HL-60 (cell line): ENCODE results near the gene NCAPD3.
A peak's percentile ranks its signal among the peaks of the same experiment; 100 is the strongest.

Experiments
- DNase-seq, 2 experiments: peaks; one replicate each; pipeline ENCODE4 v3.0.0-alpha.2; 2010 to 2020; ENCODE audit warnings: low read depth in 1 of 2, low spot score in 1 of 2
- H3K27ac ChIP-seq: fragments of 250-450 bp; sonication (Bioruptor Pico); replicated peaks from 2 replicates; pipeline ENCODE4 v1.5.1; 2020; ENCODE audit warnings: mild to moderate bottlenecking, moderate library complexity
- H3K27me3 ChIP-seq: fragments of 250-450 bp; sonication (Bioruptor Pico); 2 replicates; pipeline ENCODE4 v1.5.1; 2021; ENCODE audit warnings: mild to moderate bottlenecking, moderate library complexity; ENCODE audit not compliant: insufficient read depth, poor library complexity, severe bottlenecking
- H3K4me3 ChIP-seq: replicated peaks from 2 replicates; pipeline ENCODE4 v1.5.1; 2011; ENCODE audit warnings: mild to moderate bottlenecking, control low read depth, low read length; ENCODE audit not compliant: insufficient read depth
- GABPA ChIP-seq: IDR thresholded peaks from 2 replicates; pipeline ENCODE4 v1.6.1; 2012; ENCODE audit warnings: low read depth
- POLR2AphosphoS5 ChIP-seq: IDR thresholded peaks from 2 replicates; pipeline ENCODE4 v1.6.1; 2012; ENCODE audit warnings: low read depth
- SPI1 ChIP-seq: IDR thresholded peaks from 2 replicates; pipeline ENCODE4 v1.6.1; 2012; ENCODE audit warnings: low read depth, mild to moderate bottlenecking, borderline replicate concordance
- TF ChIP-seq, protein P1 (sequence below): IDR thresholded peaks from one replicate; pipeline ENCODE4 v1.5.1; 2011; ENCODE audit warnings: low read length, control low read depth, inconsistent platforms; ENCODE audit not compliant: insufficient read depth
- TF ChIP-seq, protein P2 (sequence below): IDR thresholded peaks from 2 replicates; pipeline ENCODE4 v1.6.1; 2012; ENCODE audit warnings: low read depth; ENCODE audit not compliant: insufficient replicate concordance

NCAPD3 gene

DNA sequence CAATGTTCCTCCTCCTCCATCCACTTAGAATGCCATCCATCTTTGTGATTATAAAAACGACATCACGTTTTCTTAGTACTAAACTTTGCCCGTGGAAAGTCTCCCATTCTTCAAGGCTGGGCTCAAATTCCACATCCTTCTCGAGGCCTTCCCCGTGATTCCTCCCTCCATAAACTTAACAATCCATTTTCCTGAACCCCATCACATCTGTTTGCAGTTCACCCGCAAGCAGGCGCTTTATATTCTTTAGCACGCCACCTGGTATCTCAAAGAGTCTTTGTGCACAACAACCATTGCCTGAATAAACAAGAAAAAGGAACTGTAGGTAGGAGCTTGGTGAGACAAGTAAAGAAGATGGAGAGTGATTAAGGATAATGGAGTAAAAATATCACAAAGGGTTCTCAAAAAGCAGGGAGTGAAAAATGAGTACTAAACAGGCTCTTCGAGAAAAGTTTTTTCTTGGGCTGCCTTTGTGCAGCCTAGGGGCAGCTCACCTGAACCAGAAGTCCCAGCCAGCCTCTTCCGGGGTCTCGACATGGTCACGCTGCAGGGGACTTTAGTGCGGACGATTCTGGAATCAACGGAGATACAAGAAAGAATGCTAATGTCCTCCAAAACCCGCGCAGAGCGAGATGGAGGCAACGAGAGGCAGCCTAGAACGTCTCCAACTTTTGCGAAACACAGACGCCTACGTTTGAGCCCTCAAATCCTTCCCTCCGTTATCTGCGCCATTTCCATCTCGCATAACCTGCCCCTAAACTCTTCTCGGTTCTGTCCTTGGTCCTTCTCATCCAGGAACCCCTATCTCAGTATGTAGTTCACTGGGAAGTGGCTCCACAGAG lies 28.8 kb upstream of the NCAPD3 start:
- DNase-seq: peak in 1 of 2 experiments; percentile 38
- Histone ChIP-seq H3K4me3 (peak overlapping the region; percentile 70), H3K27ac (peak overlapping the region; percentile 68), H3K27me3 (no peaks in the 10 kb centered on the region)
- TF ChIP-seq POLR2AphosphoS5: no peak
- TF ChIP-seq, protein P1, sequence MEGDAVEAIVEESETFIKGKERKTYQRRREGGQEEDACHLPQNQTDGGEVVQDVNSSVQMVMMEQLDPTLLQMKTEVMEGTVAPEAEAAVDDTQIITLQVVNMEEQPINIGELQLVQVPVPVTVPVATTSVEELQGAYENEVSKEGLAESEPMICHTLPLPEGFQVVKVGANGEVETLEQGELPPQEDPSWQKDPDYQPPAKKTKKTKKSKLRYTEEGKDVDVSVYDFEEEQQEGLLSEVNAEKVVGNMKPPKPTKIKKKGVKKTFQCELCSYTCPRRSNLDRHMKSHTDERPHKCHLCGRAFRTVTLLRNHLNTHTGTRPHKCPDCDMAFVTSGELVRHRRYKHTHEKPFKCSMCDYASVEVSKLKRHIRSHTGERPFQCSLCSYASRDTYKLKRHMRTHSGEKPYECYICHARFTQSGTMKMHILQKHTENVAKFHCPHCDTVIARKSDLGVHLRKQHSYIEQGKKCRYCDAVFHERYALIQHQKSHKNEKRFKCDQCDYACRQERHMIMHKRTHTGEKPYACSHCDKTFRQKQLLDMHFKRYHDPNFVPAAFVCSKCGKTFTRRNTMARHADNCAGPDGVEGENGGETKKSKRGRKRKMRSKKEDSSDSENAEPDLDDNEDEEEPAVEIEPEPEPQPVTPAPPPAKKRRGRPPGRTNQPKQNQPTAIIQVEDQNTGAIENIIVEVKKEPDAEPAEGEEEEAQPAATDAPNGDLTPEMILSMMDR: no peak
- peak; percentile 48; the same call in 1 of the 2 replicates for TF ChIP-seq SPI1
- no peak for TF ChIP-seq GABPA
- TF ChIP-seq, protein P2, sequence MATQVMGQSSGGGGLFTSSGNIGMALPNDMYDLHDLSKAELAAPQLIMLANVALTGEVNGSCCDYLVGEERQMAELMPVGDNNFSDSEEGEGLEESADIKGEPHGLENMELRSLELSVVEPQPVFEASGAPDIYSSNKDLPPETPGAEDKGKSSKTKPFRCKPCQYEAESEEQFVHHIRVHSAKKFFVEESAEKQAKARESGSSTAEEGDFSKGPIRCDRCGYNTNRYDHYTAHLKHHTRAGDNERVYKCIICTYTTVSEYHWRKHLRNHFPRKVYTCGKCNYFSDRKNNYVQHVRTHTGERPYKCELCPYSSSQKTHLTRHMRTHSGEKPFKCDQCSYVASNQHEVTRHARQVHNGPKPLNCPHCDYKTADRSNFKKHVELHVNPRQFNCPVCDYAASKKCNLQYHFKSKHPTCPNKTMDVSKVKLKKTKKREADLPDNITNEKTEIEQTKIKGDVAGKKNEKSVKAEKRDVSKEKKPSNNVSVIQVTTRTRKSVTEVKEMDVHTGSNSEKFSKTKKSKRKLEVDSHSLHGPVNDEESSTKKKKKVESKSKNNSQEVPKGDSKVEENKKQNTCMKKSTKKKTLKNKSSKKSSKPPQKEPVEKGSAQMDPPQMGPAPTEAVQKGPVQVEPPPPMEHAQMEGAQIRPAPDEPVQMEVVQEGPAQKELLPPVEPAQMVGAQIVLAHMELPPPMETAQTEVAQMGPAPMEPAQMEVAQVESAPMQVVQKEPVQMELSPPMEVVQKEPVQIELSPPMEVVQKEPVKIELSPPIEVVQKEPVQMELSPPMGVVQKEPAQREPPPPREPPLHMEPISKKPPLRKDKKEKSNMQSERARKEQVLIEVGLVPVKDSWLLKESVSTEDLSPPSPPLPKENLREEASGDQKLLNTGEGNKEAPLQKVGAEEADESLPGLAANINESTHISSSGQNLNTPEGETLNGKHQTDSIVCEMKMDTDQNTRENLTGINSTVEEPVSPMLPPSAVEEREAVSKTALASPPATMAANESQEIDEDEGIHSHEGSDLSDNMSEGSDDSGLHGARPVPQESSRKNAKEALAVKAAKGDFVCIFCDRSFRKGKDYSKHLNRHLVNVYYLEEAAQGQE: peak; percentile 48

DNA sequence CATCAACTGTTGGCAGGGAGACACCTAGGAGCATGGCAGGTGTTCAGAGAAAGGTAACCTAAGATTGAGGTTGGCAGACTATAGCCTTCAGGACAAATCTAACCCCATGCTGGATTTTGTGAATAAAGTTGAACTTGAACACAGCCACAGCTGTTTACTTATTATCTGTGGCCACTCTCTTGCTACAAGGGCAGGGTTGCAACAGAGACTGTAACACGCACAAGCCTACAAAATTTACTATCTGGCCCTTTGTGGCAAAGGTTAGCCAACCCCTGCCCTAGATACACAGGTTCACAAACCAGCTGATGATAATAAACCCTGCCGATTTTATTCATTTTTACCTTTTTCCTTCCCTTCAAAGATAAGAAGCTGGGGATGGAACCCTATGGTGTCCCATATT lies 26.9 kb upstream of the NCAPD3 start:
- TF ChIP-seq GABPA (no peak), POLR2AphosphoS5 (no peak), SPI1 (no peak)
- TF ChIP-seq, protein P1: no peak
- TF ChIP-seq, protein P2: no peak
- DNase-seq: peak in 1 of 2 experiments; percentile 67
- H3K27ac ChIP-seq: peak overlapping the region; percentile 68

DNA sequence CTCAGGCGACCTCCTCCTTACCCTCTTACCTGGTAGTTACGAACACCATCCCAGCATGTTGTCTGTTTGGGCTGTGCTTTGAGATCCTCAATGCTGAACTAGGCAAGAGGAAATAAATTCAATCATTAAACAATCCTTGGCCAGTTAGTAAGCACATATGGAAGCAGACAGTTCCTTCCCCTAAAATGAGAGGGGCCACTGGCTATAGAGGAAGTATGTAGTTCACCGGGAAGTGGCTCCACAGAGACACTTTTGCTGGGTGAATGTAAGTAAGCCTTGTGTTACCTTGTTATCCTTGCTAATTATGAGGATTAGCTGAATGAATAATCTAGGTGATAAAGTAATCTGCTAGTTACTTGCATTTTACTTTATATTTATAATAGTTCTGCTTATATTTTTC lies 26.5 kb upstream of the NCAPD3 start:
- peak in 1 of 2 experiments; percentile 53 for DNase-seq
- Histone ChIP-seq H3K4me3 (no peak overlapping the region), H3K27ac (peak overlapping the region; percentile 68), H3K27me3 (no peaks in the 10 kb centered on the region)
- TF ChIP-seq SPI1 (peak; percentile 44; the same call in 1 of the 2 replicates), GABPA (no peak)
- TF ChIP-seq, protein P2: no peak
- TF ChIP-seq, protein P1: no peak

More for the DNA sequence above, 26.9 kb upstream of the NCAPD3 start:
- no peak overlapping the region for H3K4me3 ChIP-seq
- no peaks in the 10 kb centered on the region for H3K27me3 ChIP-seq
